AG09309 (cell line): ENCODE results near the gene CP.
A peak's percentile ranks its signal among the peaks of the same experiment; 100 is the strongest.
"Not testable (repeated sequence)": the region's sequence is repeated elsewhere in the genome, so short reads cannot be mapped to it uniquely, and the experiment has no call there.

Source experiments
- DNase-seq: peaks from one replicate; pipeline ENCODE4 v3.0.0-alpha.2; 2010; ENCODE audit warnings: low read depth
- H3K4me3 ChIP-seq: 2 replicates; pipeline ENCODE4 v1.5.1; 2011; ENCODE audit warnings: mild to moderate bottlenecking, low read depth, low read length, moderate library complexity; ENCODE audit not compliant: control insufficient read depth
- CTCF ChIP-seq: IDR thresholded peaks from 2 replicates; pipeline ENCODE4 v1.5.1; 2011; ENCODE audit warnings: mild to moderate bottlenecking, low read depth, low read length, inconsistent platforms; ENCODE audit not compliant: insufficient read depth, control insufficient read depth; ENCODE audit errors: missing control alignments

CP gene

GRCh38 chr3:149233323-149233722 lies 11.7 kb upstream of the CP start:
- no peak for DNase-seq
- H3K4me3 ChIP-seq: no peak overlapping the region
- no peak for TF ChIP-seq CTCF

GRCh38 chr3:149231871-149232270 lies 10.2 kb upstream of the CP start:
- DNase-seq: no peak
- no peak for TF ChIP-seq CTCF
- no peak overlapping the region for H3K4me3 ChIP-seq

GRCh38 chr3:149227591-149228268 lies 6.1 kb upstream of the CP start:
- H3K4me3 ChIP-seq: no peak overlapping the region
- no peak for DNase-seq
- no peak for TF ChIP-seq CTCF

GRCh38 chr3:149226776-149227175 lies 5.1 kb upstream of the CP start:
- no peak overlapping the region for H3K4me3 ChIP-seq
- TF ChIP-seq CTCF: no peak
- no peak for DNase-seq

GRCh38 chr3:149224736-149225594 lies 3.3 kb upstream of the CP start:
- no peak for TF ChIP-seq CTCF
- DNase-seq: peak; percentile 58
- peak overlapping the region; percentile 29 for H3K4me3 ChIP-seq

- no peak overlapping the region for H3K4me3 ChIP-seq
- no peak for DNase-seq
- TF ChIP-seq CTCF: no peak
These were observed 1.8 kb upstream of the CP start for GRCh38 chr3:149223461-149223820.

GRCh38 chr3:149219380-149220121 lies 2.1 kb downstream of the CP start:
- H3K4me3 ChIP-seq, DNase-seq: not testable (repeated sequence)
